ENCODE results near the gene SPATA31E1.
"Not testable (repeated sequence)": the region's sequence is repeated elsewhere in the genome, so short reads cannot be mapped to it uniquely, and the experiment has no call there.

Gene SPATA31E1

GRCh38 chr9:87892956-87893355 is 10.3 kb downstream of the SPATA31E1 start:
- TF ChIP-seq CTCF (conservative IDR thresholded peaks at IDR 0.05; ENCODE audit: control insufficient read depth, insufficient read depth, low read depth, low read length), result no peak

GRCh38 chr9:87894998-87895625 is 12.4 kb downstream of the SPATA31E1 start:
- no peak for DNase-seq (ENCODE audit: low read depth)
- no peak overlapping the region for H3K4me3 ChIP-seq (ENCODE audit: control insufficient read depth, low read depth, low read length)
- TF ChIP-seq CTCF (conservative IDR thresholded peaks at IDR 0.05; ENCODE audit: control insufficient read depth, insufficient read depth, low read depth, low read length), result peak; percentile 11

More at GRCh38 chr9:87892956-87893355, 10.3 kb downstream of the SPATA31E1 start:
- no peak for DNase-seq (ENCODE audit: low read depth)
- no peak overlapping the region for H3K4me3 ChIP-seq (ENCODE audit: control insufficient read depth, low read depth, low read length)

- H3K4me3 ChIP-seq (ENCODE audit: control insufficient read depth, low read depth, low read length), result no peak overlapping the region
- no peak for TF ChIP-seq CTCF (conservative IDR thresholded peaks at IDR 0.05; ENCODE audit: control insufficient read depth, insufficient read depth, low read depth, low read length)
- DNase-seq (ENCODE audit: low read depth), result no peak
Measured at GRCh38 chr9:87896891-87897290, 14.2 kb downstream of the SPATA31E1 start.

GRCh38 chr9:87898151-87898550 is 15.5 kb downstream of the SPATA31E1 start:
- no peak for TF ChIP-seq CTCF (conservative IDR thresholded peaks at IDR 0.05; ENCODE audit: control insufficient read depth, insufficient read depth, low read depth, low read length)
- no peak overlapping the region for H3K4me3 ChIP-seq (ENCODE audit: control insufficient read depth, low read depth, low read length)
- DNase-seq (ENCODE audit: low read depth), result peak; percentile 40

GRCh38 chr9:87902371-87902770 is 19.7 kb downstream of the SPATA31E1 start:
- DNase-seq (ENCODE audit: low read depth); H3K4me3 ChIP-seq (ENCODE audit: control insufficient read depth, low read depth, low read length): not testable (repeated sequence)

GRCh38 chr9:87909310-87910041 is 26.8 kb downstream of the SPATA31E1 start:
- no peak for TF ChIP-seq CTCF (conservative IDR thresholded peaks at IDR 0.05; ENCODE audit: control insufficient read depth, insufficient read depth, low read depth, low read length)
- H3K4me3 ChIP-seq (ENCODE audit: control insufficient read depth, low read depth, low read length), result no peak overlapping the region
- peak; percentile 16 for DNase-seq (ENCODE audit: low read depth)

GRCh38 chr9:87910821-87911220 is 28.1 kb downstream of the SPATA31E1 start:
- TF ChIP-seq CTCF (conservative IDR thresholded peaks at IDR 0.05; ENCODE audit: control insufficient read depth, insufficient read depth, low read depth, low read length), result no peak
- DNase-seq (ENCODE audit: low read depth), result peak; percentile 60
- no peak overlapping the region for H3K4me3 ChIP-seq (ENCODE audit: control insufficient read depth, low read depth, low read length)

GRCh38 chr9:87917662-87918061 is 35.0 kb downstream of the SPATA31E1 start, which contains the start of gene SPATA31C1:
TSS of gene SPATA31C1 (plus strand) at chr9:87917962.
- not testable (repeated sequence) for DNase-seq (ENCODE audit: low read depth); H3K4me3 ChIP-seq (ENCODE audit: control insufficient read depth, low read depth, low read length)

GRCh38 chr9:87919013-87919412 is 36.3 kb downstream of the SPATA31E1 start:
- not testable (repeated sequence) for H3K4me3 ChIP-seq (ENCODE audit: control insufficient read depth, low read depth, low read length); DNase-seq (ENCODE audit: low read depth)

- not testable (repeated sequence) for H3K4me3 ChIP-seq (ENCODE audit: control insufficient read depth, low read depth, low read length)
- DNase-seq (ENCODE audit: low read depth), result peak; percentile 56
Measured at GRCh38 chr9:87921561-87921960, 38.9 kb downstream of the SPATA31E1 start.

GRCh38 chr9:87923012-87923411 is 40.3 kb downstream of the SPATA31E1 start:
- H3K4me3 ChIP-seq (ENCODE audit: control insufficient read depth, low read depth, low read length); DNase-seq (ENCODE audit: low read depth): not testable (repeated sequence)

All from fibroblast of mammary gland (primary cell).